Activated naive CD4-positive, alpha-beta T cell treated with anti-CD3 and anti-CD28 coated beads, Interleukin-2, amount 50 U/mL, for 24 hours (primary cell): ENCODE measurements around the gene CFAP45.

Experiments
- H3K27ac Mint-ChIP-seq: one replicate; pipeline ENCODE4 v1.8.0; 2021; ENCODE audit warnings: mild to moderate bottlenecking, mixed read lengths
- H3K27me3 Mint-ChIP-seq: one replicate; pipeline ENCODE4 v1.8.0; 2021; ENCODE audit warnings: mixed read lengths
- H3K36me3 Mint-ChIP-seq: one replicate; pipeline ENCODE4 v1.8.0; 2021; ENCODE audit warnings: mixed read lengths
- H3K4me1 Mint-ChIP-seq: one replicate; pipeline ENCODE4 v1.8.0; 2021; ENCODE audit warnings: mixed read lengths
- H3K4me3 Mint-ChIP-seq: one replicate; pipeline ENCODE4 v1.8.0; 2021; ENCODE audit warnings: mild to moderate bottlenecking, mixed read lengths
- H3K9me3 Mint-ChIP-seq: one replicate; pipeline ENCODE4 v1.8.0; 2021; ENCODE audit warnings: mixed read lengths

CFAP45 gene

GRCh38 chr1:159881622-159882526, 18.1 kb downstream of the CFAP45 start:
- Mint-ChIP-seq H3K36me3 (peaks cover 4% of the 10 kb centered on the region), H3K27me3 (no peaks in the 10 kb centered on the region), H3K4me3 (no peak overlapping the region), H3K27ac (no peak overlapping the region), H3K4me1 (no peaks in the 10 kb centered on the region), H3K9me3 (no peaks in the 10 kb centered on the region)

- peaks cover 4% of the 10 kb centered on the region for H3K36me3 Mint-ChIP-seq
- H3K27me3 Mint-ChIP-seq, result no peaks in the 10 kb centered on the region
- H3K27ac Mint-ChIP-seq, result no peak overlapping the region
- H3K4me3 Mint-ChIP-seq, result no peak overlapping the region
- H3K4me1 Mint-ChIP-seq, result no peaks in the 10 kb centered on the region
- H3K9me3 Mint-ChIP-seq, result no peaks in the 10 kb centered on the region
These were observed 19.5 kb downstream of the CFAP45 start for GRCh38 chr1:159880430-159880829.

DNA sequence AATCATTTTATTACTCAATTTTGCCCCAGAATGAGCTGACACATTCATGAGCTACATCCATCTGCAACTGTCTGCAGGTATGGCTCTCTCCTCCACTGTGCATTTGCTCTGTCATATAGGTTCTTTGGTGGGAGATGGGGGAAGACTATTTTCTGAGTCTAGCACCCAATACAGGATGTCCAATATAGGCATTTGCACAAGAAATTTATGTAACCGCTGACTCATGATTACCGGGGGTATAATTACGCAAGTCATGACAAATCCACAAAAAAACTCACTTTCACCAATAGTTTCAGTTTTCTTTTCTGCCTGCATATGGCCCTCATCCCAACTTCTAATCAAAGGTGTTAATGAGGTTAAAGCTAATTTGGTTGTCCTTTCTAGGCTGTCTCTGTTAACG, 20.0 kb downstream of the CFAP45 start:
- no peak overlapping the region for H3K27ac Mint-ChIP-seq
- H3K36me3 Mint-ChIP-seq, result peaks cover 4% of the 10 kb centered on the region
- H3K4me1 Mint-ChIP-seq, result no peaks in the 10 kb centered on the region
- H3K27me3 Mint-ChIP-seq, result no peaks in the 10 kb centered on the region
- no peak overlapping the region for H3K4me3 Mint-ChIP-seq
- no peaks in the 10 kb centered on the region for H3K9me3 Mint-ChIP-seq

DNA sequence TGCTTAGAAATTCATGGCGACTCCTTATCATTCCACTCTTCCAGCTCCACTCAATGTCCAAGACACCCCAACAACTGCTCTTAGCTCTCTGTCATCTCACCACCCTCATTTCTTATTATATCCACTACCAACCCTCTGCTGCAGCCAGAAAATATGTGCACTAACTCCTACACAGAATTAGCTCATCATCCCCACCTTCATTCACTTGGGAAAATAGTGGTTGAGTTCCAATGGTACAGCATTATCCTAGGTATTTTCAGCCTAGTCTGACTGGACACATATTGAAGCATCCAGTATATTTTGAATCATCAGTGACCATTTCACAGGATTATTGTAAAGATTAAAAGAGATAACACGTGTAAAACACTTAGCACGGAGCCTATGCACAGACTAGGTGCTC, 20.8 kb downstream of the CFAP45 start:
- no peaks in the 10 kb centered on the region for H3K27me3 Mint-ChIP-seq
- no peak overlapping the region for H3K4me3 Mint-ChIP-seq
- H3K36me3 Mint-ChIP-seq, result peaks cover 4% of the 10 kb centered on the region
- no peaks in the 10 kb centered on the region for H3K9me3 Mint-ChIP-seq
- no peaks in the 10 kb centered on the region for H3K4me1 Mint-ChIP-seq
- H3K27ac Mint-ChIP-seq, result no peak overlapping the region

GRCh38 chr1:159877695-159878444, 22.1 kb downstream of the CFAP45 start:
- H3K4me1 Mint-ChIP-seq, result no peaks in the 10 kb centered on the region
- H3K4me3 Mint-ChIP-seq, result no peak overlapping the region
- H3K27me3 Mint-ChIP-seq, result peaks cover 2% of the 10 kb centered on the region
- H3K27ac Mint-ChIP-seq, result no peak overlapping the region
- H3K9me3 Mint-ChIP-seq, result no peaks in the 10 kb centered on the region
- peaks cover 4% of the 10 kb centered on the region for H3K36me3 Mint-ChIP-seq

- Mint-ChIP-seq H3K4me3 (no peak overlapping the region), H3K9me3 (no peaks in the 10 kb centered on the region), H3K36me3 (peaks cover 4% of the 10 kb centered on the region), H3K4me1 (no peaks in the 10 kb centered on the region), H3K27ac (no peak overlapping the region), H3K27me3 (peaks cover 2% of the 10 kb centered on the region)
These were observed 26.3 kb downstream of the CFAP45 start for GRCh38 chr1:159873530-159874143.

DNA sequence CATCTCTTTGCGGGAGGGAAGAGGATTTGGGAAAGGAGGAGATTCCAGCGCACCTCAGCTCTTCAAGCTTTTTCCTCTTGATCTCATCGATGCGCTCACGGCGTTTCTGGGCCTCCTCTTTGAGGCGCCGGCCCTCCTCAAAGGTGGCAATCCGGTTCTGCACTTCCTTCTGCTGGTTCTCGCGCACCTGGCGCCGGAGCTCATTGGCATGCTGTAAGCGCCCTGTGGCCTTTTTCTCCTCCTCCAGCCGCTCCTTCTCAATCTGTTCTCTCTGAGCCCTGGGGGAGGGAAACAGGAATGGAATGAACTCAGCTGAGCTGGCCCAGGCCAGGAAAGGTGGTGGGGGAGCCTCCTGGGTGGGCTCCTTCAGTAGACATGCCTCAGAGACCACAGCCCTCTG, 27.1 kb downstream of the CFAP45 start:
- no peaks in the 10 kb centered on the region for H3K4me1 Mint-ChIP-seq
- no peak overlapping the region for H3K4me3 Mint-ChIP-seq
- no peaks in the 10 kb centered on the region for H3K9me3 Mint-ChIP-seq
- peaks cover 4% of the 10 kb centered on the region for H3K36me3 Mint-ChIP-seq
- H3K27me3 Mint-ChIP-seq, result peaks cover 2% of the 10 kb centered on the region
- no peak overlapping the region for H3K27ac Mint-ChIP-seq

DNA sequence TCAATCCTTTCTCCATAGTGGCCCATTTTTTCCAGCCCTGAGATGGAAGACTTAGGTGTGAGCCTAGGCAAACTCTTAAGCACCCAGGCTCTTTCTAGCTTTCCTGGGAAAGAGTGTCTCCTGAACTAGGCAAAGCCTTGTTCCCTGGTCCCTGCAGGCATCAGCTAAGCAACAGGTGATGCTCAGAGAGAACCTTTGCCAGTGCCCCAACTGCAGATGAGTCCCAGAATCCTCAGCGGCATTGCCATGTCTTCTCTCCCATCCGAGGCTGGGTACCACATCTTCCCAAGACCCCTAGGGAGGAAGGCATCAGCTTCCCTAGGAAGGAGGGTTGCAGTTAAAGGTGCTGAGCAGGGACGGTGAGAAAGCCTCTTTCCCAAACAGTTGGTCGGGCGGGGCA, 29.3 kb downstream of the CFAP45 start:
- no peak overlapping the region for H3K4me3 Mint-ChIP-seq
- H3K27me3 Mint-ChIP-seq, result peaks cover 2% of the 10 kb centered on the region
- no peaks in the 10 kb centered on the region for H3K9me3 Mint-ChIP-seq
- peaks cover 11% of the 10 kb centered on the region for H3K4me1 Mint-ChIP-seq
- H3K36me3 Mint-ChIP-seq, result peaks cover 4% of the 10 kb centered on the region
- no peak overlapping the region for H3K27ac Mint-ChIP-seq

DNA sequence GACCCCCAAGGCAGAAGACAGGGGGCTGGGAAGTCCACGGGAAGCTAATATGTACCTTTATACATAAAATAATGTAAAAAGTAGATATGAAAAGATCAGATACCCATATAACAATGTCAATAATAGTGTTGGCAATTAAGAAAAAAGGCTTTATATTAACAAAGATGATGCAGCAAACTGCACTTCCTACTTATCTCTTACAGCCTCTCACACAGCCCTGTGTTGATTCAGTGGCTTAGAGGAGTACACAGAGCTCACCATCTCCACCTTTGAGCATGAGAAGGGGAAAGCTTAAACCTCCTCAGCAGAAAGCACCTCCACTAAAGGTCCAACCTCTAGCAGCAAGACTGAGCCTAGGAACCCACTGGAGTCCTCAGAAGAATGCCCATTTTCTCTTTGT, 30.4 kb downstream of the CFAP45 start:
- H3K4me1 Mint-ChIP-seq, result peaks cover 11% of the 10 kb centered on the region
- peaks cover 2% of the 10 kb centered on the region for H3K27me3 Mint-ChIP-seq
- no peaks in the 10 kb centered on the region for H3K9me3 Mint-ChIP-seq
- H3K36me3 Mint-ChIP-seq, result peaks cover 4% of the 10 kb centered on the region
- H3K4me3 Mint-ChIP-seq, result no peak overlapping the region
- H3K27ac Mint-ChIP-seq, result no peak overlapping the region

DNA sequence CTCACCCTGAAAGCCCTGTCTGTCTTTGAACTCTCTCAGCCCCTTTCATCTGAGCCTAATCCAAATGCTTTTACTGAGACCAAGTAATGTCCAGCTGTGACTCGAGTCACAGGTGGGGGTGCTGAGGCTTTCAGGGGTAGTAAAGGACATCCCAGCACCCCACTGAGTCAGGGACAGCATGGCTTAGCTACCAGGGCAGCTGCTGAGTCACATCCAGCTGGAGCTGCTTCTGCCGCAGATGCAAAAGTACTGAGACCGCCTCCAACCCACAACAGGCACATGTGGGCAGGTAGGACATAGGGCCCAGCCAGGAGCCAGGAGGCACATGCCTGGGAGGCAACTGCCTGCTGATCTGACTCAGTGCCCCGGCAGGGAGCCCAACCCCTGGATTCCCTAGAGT, 30.8 kb downstream of the CFAP45 start:
- Mint-ChIP-seq H3K4me3 (no peak overlapping the region), H3K27ac (no peak overlapping the region), H3K27me3 (peaks cover 2% of the 10 kb centered on the region), H3K4me1 (peaks cover 11% of the 10 kb centered on the region), H3K9me3 (no peaks in the 10 kb centered on the region), H3K36me3 (peaks cover 4% of the 10 kb centered on the region)

GRCh38 chr1:159868766-159869165, 31.2 kb downstream of the CFAP45 start:
- Mint-ChIP-seq H3K4me1 (peaks cover 11% of the 10 kb centered on the region), H3K27ac (no peak overlapping the region), H3K4me3 (no peak overlapping the region), H3K36me3 (peaks cover 4% of the 10 kb centered on the region), H3K9me3 (no peaks in the 10 kb centered on the region), H3K27me3 (peaks cover 2% of the 10 kb centered on the region)

DNA sequence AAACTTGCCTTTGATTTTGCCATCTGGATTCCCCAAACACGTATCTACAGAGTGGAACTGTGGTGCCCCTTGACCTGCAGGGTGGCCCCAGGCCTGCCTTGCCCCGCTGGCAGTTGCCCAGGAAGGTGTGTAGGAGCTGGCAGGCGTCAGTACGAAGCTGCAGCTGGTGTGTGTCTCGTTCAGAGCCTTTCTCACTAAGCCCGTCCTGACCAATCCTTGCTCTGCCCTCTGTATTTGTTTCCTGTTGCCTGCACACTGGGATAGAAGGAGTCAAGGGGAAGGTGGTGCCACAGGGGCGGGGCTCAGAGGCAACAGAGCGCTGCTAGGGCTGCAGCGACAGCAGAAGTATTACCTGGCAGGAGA, 32.3 kb downstream of the CFAP45 start:
- Mint-ChIP-seq H3K4me3 (no peak overlapping the region), H3K27ac (no peak overlapping the region), H3K9me3 (no peaks in the 10 kb centered on the region), H3K4me1 (peaks cover 11% of the 10 kb centered on the region), H3K27me3 (no peaks in the 10 kb centered on the region), H3K36me3 (peaks cover 4% of the 10 kb centered on the region)

- Mint-ChIP-seq H3K4me1 (peaks cover 11% of the 10 kb centered on the region), H3K36me3 (peaks cover under 1% of the 10 kb centered on the region), H3K27ac (no peak overlapping the region), H3K4me3 (no peak overlapping the region), H3K27me3 (no peaks in the 10 kb centered on the region), H3K9me3 (no peaks in the 10 kb centered on the region)
These were observed 32.9 kb downstream of the CFAP45 start for GRCh38 chr1:159866905-159867663.

DNA sequence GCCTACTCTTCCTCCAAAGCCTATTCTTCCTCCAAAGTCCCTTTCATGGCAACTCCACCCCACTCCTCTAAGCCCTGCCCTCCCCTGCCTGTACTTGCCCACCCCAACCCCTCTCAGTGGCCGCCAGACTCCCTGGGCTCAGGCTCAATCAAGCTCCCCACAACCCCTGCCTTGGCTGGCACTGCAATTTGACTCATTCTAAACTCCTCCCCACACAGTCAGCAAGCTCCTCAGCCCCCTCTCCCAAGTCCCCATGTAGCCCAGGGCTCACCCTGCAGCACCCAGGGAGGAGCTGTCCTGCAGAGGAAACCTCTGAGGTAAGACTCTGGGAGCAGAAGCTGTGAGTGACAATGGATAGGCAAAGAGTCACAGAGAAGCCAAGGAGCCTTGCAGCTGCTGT, 33.9 kb downstream of the CFAP45 start:
- Mint-ChIP-seq H3K36me3 (no peaks in the 10 kb centered on the region), H3K9me3 (no peaks in the 10 kb centered on the region), H3K4me1 (peaks cover 11% of the 10 kb centered on the region), H3K27ac (no peak overlapping the region), H3K27me3 (no peaks in the 10 kb centered on the region), H3K4me3 (no peak overlapping the region)

- Mint-ChIP-seq H3K36me3 (no peaks in the 10 kb centered on the region), H3K4me1 (peaks cover 11% of the 10 kb centered on the region), H3K27me3 (no peaks in the 10 kb centered on the region), H3K27ac (no peak overlapping the region), H3K9me3 (no peaks in the 10 kb centered on the region), H3K4me3 (no peak overlapping the region)
These were observed 35.7 kb downstream of the CFAP45 start for GRCh38 chr1:159864262-159864661.
